D721Med (cell line): ENCODE results near the gene CRYBG2.
"Not testable (repeated sequence)": the region's sequence is repeated elsewhere in the genome, so short reads cannot be mapped to it uniquely, and the experiment has no call there.

Experiments used
- DNase-seq: peaks from one replicate; pipeline ENCODE4 v3.0.0; 2011; ENCODE audit warnings: low spot score; ENCODE audit not compliant: insufficient read length
- FAIRE-seq: peaks from 2 replicates; lab custom pipeline; 2011; peaks lifted over from hg19 to GRCh38; lab: Jason Lieb, UNC
- TF ChIP-seq, protein P1 (sequence below): IDR thresholded peaks from 2 replicates; pipeline ENCODE4 v1.5.1; 2012; ENCODE audit warnings: mild to moderate bottlenecking, control low read depth; ENCODE audit not compliant: insufficient read depth; ENCODE audit errors: missing control alignments

CRYBG2 gene

DNA sequence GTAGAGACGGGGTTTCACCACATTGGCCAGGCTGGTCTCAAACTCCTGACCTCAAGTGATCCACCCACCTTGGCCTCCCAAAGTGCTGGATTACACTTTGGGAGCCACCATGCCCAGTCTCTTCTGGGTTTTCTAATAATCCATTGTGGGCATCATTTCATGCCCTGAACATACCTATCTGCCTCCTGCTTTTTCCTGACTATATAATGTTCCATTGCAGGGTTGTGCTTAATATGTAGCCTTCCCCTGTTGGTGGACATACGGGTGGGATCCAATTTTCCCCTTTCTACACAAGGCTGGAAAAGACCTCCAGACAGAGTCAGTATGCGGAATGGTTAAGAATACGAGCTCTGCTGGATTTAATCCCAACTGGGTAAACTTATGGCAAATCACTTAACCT, 22.1 kb upstream of the CRYBG2 start:
- DNase-seq (no peak), FAIRE-seq (no peak)
- TF ChIP-seq, protein P1, sequence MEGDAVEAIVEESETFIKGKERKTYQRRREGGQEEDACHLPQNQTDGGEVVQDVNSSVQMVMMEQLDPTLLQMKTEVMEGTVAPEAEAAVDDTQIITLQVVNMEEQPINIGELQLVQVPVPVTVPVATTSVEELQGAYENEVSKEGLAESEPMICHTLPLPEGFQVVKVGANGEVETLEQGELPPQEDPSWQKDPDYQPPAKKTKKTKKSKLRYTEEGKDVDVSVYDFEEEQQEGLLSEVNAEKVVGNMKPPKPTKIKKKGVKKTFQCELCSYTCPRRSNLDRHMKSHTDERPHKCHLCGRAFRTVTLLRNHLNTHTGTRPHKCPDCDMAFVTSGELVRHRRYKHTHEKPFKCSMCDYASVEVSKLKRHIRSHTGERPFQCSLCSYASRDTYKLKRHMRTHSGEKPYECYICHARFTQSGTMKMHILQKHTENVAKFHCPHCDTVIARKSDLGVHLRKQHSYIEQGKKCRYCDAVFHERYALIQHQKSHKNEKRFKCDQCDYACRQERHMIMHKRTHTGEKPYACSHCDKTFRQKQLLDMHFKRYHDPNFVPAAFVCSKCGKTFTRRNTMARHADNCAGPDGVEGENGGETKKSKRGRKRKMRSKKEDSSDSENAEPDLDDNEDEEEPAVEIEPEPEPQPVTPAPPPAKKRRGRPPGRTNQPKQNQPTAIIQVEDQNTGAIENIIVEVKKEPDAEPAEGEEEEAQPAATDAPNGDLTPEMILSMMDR: no peak

DNA sequence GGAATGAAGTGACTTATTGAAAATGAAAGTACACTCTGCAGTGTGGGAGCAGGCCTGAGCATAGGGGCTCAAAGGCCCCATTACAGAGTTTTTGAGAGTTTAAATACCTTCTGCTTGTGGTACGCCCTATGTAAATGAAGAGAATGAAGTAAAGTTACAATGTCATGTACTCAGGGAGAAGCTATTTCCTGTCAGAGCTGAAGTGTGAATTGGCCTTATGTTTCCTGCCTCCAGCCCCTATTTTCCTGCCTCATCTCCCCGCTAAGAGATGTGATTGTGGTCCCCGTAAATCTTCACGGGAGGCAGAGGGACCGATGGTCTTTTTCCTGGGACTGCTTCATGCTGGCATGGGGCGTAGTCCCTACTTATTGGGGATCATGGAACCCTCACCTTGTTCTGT, 21.2 kb upstream of the CRYBG2 start:
- no peak for FAIRE-seq
- no peak for DNase-seq
- TF ChIP-seq, protein P1: no peak

DNA sequence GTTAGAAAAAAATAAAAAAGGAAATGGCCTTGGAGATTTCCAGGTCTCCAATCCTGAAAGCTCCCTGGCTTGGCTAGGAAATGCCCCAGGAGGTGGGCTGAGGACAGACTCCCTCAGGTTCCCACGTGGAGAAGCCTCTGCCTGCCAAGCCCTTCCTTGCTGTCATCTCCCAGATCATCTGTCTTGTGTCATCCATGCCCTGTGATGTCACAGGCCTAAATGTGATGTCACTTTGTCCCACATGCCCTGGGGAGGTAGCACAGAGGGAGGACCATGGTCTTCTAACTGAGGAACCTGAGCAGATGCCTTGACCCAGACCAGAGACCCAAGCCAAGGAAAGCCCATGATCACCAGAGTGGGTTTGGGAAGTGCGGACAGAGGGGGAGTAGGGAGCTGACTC, 20.4 kb upstream of the CRYBG2 start:
- not testable (repeated sequence) for DNase-seq, FAIRE-seq

DNA sequence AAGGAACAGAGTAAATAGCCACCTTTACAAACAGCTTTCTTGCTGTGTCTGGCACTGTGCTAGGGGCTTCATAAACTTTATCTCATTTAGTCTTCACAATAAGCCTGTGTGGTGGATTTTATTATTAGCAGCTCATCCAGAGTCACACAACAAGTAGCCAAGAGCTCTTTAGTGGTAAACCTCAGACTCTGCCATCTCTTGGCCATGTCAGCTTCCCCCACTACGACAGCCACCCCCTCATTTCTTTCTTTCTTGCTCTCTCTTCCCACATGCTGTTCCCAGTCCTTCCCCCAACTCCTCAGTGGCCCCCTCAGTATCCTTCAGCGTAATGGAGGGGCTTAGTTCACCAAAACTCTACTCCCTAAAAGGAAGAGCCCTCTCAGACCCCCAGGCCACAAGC, 19.9 kb upstream of the CRYBG2 start:
- DNase-seq (no peak), FAIRE-seq (no peak)
- TF ChIP-seq, protein P1: no peak

DNA sequence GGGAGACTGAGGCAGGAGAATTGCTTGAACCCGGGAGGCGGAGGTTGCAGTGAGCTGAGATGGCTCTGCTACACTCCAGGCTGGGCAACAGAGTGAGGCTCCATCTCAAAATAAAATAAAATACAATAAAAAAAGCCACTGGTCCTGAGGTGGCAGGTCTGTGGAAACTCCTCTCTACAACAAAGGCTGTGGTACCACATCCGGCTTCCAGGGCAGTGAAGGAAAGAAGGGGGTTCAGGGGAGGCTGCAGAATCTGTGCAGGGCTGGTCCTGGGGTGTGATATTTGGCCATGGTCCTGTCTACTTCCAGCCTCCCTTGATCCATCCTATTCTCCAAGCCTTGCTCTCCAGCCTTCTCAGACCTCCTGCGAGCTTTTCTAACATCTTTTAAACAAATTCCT, 19.4 kb upstream of the CRYBG2 start:
- DNase-seq (no peak), FAIRE-seq (no peak)
- TF ChIP-seq, protein P1: no peak

DNA sequence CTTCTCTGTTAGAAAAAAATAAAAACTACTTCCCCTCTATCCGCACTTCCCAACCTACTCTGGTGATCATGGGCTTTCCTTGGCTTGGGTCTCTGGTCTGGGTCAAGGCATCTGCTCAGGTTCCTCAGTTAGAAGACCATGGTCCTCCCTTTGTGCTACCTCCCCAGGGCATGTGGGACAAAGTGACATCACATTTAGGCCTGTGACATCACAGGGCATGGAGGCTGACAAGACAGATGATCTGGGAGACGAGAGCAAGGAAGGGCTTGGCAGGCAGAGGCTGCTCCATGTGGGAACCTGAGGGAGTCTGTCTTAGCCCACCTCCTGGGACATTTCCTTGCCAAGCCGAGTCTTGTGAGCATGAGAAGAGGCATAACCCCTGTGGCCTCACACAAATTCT, 18.7 kb upstream of the CRYBG2 start, which contains the start of gene ZNF683:
ZNF683 (minus strand) TSS at position 140 of the 400 bp plus-strand sequence. CDS start 4,179 bp downstream, outside the sequence.
- FAIRE-seq, DNase-seq: not testable (repeated sequence)

DNA sequence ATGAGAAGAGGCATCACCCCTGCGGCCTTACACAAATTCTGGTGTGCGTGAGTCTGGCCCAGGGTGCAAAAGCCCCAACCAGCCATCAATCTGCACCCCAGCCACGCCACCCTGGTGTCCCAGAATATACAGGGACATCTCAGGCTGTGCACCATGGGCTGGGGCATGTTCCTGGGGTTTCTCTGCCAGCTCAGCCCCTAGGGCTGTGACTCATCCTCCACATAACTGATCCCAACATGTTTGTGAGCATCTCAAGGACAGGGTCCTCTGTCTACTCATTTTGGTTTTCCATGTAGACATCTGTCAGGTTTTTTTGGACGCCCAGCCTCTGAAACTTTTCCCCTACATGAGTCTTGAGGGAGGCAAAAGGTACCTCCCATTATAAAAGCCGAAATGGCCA, 18.1 kb upstream of the CRYBG2 start:
- DNase-seq (no peak), FAIRE-seq (no peak)

DNA sequence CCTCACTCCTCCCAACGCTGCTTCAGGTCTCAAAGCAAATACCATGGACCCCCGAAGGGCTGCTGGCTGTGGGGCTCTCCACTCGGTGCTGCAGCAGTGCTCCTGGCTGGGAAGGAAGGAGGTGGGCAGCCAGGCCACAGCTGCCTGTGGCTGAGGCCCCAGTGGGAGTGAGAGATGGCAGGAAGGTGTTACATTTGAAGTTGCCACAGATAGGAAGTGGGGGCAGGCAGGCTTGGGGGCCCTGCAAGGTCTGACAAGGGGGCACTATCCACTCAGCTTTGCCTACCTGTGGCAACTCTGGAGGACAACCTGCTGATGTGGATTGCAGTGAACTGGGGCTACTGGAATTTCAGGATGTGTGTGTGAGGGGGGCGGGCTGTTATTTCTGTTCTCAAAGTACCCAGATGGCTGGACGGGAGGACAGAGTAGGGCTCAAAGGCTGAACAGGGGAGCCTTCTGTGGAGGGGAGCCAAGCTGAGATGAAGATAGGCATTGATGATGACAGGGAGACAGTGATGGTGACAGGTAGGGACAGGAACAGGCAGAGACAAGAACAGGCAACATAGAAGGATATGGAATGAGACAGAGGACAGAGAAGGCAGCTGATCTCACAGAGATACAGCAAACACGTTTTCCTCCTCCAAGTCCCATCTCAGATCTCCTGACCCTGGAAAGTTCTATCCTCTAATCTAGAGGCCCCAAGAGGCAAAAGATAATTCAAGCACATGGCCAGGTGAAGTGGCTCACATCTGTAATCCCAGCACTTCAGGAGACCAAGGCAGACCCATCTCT, 16.9 kb upstream of the CRYBG2 start:
- FAIRE-seq: no peak
- TF ChIP-seq, protein P1: no peak
- DNase-seq: no peak

More for the DNA sequence above, 18.1 kb upstream of the CRYBG2 start:
- TF ChIP-seq, protein P1: no peak
